HG03442 (cell line): Measurements from ENCODE around the gene HOXA4.

Source experiments
- ATAC-seq: cut with Tn5 transposase; IDR thresholded peaks from one replicate; pipeline ENCODE4 v1.9.1; 2021; ENCODE audit warnings: mild to moderate bottlenecking, moderate library complexity; ENCODE audit not compliant: unreplicated experiment

The HOXA4 gene

GRCh38 chr7:27130540-27131389, at the start of gene HOXA4:
HOXA4 (minus strand) TSS chr7:27130757; CDS start chr7:27130733, 24 bp downstream.
- no peak for ATAC-seq

- ATAC-seq, result no peak
These were observed 49.2 kb upstream of the HOXA4 start for GRCh38 chr7:27179503-27180430.

GRCh38 chr7:27179030-27179429, 48.5 kb upstream of the HOXA4 start:
- ATAC-seq, result no peak

GRCh38 chr7:27178366-27178765, 47.8 kb upstream of the HOXA4 start:
- ATAC-seq, result no peak

GRCh38 chr7:27177795-27178320, 47.3 kb upstream of the HOXA4 start:
- no peak for ATAC-seq

- no peak for ATAC-seq
These were observed 46.6 kb upstream of the HOXA4 start for GRCh38 chr7:27176962-27177794.

GRCh38 chr7:27176524-27176845, 45.9 kb upstream of the HOXA4 start:
- no peak for ATAC-seq

GRCh38 chr7:27175626-27176523, 45.3 kb upstream of the HOXA4 start:
- ATAC-seq, result no peak

- ATAC-seq, result no peak
These were observed 44.5 kb upstream of the HOXA4 start for GRCh38 chr7:27174874-27175625.

- ATAC-seq, result no peak
These were observed 43.7 kb upstream of the HOXA4 start, which contains the start of gene HOXA10 for GRCh38 chr7:27173956-27174873. HOXA10 (minus strand) TSS chr7:27174320; CDS start chr7:27174306, 14 bp downstream.

- no peak for ATAC-seq
These were observed 43.0 kb upstream of the HOXA4 start for GRCh38 chr7:27173511-27173955.

GRCh38 chr7:27172823-27173510, 42.4 kb upstream of the HOXA4 start:
- ATAC-seq, result no peak

- no peak for ATAC-seq
These were observed 41.8 kb upstream of the HOXA4 start for GRCh38 chr7:27172315-27172774.

GRCh38 chr7:27171637-27172314, 41.2 kb upstream of the HOXA4 start:
- no peak for ATAC-seq

- no peak for ATAC-seq
These were observed 40.7 kb upstream of the HOXA4 start for GRCh38 chr7:27171325-27171636.

- no peak for ATAC-seq
These were observed 40.1 kb upstream of the HOXA4 start for GRCh38 chr7:27170426-27171324.
